CD4-positive, alpha-beta T cell treated with Interleukin-21 for 1 hour (primary cell): ENCODE data around the gene CFAP99.
"Not testable (repeated sequence)": the region's sequence is repeated elsewhere in the genome, so short reads cannot be mapped to it uniquely, and the experiment has no call there.

Experiments
- DNase-seq: peaks from one replicate; pipeline ENCODE4 v3.0.0-alpha.2; 2020

CFAP99 gene

DNA sequence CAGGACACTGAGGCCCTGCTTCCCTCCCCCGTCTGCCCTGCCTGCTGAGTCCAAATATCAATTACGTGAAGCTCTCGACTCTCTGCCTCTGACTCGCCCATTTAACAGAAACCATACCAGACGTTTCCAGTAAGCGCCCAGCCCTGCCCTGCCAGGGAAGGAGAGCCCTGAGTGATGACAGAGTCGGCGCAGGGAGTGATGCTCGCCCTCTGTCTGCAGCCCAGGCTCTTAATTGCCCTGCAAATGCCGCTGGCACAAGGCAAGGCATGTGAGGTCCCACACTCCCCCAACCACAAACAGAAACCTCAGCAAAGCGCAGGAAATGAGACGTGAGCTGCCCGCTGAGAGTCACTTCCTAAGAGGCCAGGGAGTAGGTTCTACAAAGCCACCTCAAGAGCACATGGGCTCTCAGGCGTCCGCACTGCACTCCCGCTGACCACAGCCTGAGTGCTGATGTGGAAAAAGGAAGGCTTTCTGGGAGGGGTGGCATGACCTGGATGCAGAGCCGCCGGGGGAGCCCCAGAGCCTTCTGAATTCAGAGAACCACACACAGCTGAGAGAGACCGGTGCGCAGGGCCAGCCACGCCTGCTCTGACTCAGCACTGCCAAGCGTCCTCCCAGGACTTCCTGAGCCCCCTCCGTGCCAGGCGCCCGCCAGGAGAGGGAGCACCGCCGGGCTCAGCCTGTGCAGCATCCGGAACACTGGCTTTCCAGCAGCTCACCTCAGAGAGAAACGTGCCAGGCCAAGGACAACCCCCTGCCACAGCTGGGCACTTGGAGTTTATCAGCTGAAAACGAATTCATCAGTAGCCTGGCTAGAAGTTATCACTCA is 5.7 kb upstream of the CFAP99 start:
- DNase-seq, result peak; percentile 95

DNA sequence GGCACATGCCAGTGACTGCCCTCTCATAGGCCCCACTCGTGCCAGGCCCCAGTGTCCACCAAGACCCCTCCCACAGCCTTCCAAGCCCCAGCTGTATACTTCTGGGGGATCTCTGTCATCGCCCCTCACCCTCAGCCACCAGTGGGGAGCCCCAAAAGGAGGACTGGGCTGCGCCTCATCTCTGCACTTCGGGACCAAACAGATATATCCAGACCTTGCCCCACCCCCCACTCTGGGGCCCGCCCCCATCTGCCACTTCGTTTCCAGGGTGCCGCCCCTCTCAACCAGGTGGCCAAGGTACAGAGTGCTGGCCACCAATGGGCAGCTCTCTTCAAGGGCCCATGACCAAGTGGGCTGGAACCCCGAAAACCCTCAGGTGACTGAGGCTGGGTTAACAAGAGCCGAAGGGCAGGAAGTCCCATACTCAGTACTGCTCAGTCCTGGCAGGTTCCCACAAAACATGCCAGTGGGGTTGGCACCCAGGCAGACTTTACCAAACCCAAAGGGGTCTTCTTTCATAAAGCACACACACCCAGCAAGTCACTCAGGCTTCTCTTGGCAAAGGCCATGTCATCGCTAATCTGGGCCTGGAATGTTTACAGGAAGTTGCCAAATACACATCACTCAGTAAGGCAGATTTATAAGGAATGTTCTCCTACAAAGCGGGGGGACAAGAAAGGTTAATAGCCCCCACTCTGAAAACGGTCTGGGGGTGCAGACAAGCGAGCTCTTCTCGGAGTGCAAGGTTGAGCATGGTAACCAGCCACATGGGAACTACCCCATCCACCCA is 4.7 kb upstream of the CFAP99 start:
- DNase-seq, result peak; percentile 65

- DNase-seq, result no peak
Observed at GRCh38 chr4:2415213-2415612, 3.5 kb upstream of the CFAP99 start.

DNA sequence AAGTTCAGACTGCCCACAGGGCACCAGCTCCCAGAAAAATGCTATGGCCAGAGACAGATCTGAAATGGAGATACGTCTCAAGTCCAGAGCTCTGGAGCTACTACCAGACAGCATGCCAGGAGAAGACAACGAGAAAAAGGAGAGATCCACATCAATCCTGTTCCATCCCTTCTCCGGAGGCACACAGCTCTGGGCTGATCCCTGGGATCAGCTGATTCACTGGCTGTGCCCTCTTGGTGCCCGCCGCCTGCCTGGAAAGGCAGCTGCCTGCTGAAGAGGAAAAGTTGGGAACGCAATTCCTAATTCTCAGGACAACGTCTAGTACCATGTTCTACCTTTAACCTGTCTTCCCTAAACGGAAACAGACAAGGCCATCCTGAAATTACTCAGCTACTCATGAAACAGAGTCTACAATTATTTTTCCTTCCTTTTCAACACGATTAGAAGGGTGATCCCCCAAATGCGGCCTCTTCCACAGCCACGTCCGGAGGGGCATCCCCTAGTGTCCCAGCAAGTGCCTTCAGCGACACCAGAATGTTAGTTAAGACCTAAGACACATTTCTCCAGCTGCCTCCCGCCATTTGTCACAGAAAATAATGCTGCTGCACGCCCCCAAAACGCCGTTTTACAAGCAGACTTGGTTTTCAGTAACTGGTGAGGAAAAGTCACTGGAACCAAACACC is 2.7 kb upstream of the CFAP99 start:
- DNase-seq, result no peak

DNA sequence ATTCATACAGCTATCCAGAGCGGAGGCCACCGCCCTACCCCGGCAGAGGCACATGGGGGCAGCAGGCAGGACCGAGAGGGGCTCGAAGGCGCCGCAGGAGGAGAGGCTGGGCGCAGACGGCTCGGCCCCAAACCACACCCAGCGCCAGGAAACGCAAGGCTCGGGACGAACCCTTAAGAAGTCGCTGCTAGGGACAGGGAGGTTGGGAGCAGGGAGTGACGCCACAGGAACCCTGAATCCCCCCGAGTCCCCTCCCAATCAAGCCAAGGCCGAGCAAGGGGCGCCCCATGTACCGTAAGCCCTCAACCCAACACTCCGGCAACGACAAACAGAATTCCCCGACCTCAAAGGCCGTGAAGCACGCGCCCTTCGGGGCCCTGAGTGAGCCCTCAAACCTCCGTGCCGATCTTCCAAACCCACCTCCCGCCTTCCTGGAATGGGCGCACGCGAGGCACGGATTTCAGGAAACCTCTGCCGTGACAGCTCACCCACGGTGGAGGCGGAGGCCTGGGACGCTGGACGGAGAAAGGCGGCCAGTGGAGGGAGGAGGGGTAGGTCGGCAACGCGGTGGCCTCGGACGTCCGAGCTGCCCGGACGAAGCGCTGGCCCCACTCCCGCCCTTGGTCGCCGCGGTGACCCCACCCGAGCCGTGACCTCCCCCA is 2.1 kb upstream of the CFAP99 start:
- DNase-seq, result peak; percentile 29

- DNase-seq, result peak; percentile 22
Observed at GRCh38 chr4:2417226-2417764, 1.5 kb upstream of the CFAP99 start.

DNA sequence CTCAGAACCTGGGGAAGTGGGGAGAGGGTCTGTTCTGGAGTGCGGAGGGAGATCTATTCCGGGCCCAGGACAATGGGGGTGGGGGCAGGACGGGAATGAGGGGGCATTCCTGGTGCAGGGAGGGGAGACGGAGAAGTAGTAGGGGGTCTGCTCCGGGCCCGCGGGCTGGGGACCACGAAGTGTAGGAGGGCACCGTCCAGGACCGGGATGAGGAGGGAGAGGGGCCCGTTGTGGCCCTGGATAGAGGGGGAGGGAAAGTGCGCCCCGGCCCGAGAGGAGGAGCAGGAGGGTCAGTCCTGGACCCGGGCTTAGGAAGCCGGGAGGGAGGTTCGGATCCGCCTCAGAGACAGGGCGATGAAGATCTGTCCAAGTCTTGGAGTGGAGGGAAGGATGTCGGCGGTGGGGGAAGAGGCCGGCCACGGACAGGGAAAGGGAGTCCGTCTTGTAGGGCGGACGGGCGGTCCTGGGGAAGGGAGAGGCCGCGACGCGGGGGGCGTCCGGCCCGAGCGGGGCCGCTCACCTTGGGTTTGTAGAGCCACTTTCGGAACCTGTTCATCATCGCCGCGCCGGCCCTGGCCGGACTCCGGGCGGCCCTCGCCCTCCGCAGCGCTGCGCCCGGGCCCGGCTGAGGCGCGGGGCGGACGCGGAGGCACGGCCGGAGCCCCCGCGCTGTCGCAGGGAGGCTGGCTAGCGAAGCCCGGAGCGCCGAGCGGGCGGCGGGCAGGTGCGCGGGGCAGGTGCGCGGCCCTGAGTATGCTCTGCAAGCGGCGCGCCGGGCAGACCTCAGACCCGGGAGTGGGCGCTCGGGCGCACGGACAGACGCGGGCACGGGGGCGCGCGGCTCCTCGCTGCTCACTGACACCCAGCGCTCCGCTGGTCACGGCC is 748 bp upstream of the CFAP99 start, which contains the start of gene ZFYVE28:
ZFYVE28 (minus strand) TSS at position 881 of the 885 bp plus-strand sequence; CDS start at position 559, 322 bp downstream.
- no peak for DNase-seq

- no peak for DNase-seq
Observed at GRCh38 chr4:2419814-2420213, 1.1 kb downstream of the CFAP99 start.

- DNase-seq, result no peak
Observed at GRCh38 chr4:2421928-2422327, 3.2 kb downstream of the CFAP99 start.

- no peak for DNase-seq
Observed at GRCh38 chr4:2423066-2423465, 4.3 kb downstream of the CFAP99 start.

DNA sequence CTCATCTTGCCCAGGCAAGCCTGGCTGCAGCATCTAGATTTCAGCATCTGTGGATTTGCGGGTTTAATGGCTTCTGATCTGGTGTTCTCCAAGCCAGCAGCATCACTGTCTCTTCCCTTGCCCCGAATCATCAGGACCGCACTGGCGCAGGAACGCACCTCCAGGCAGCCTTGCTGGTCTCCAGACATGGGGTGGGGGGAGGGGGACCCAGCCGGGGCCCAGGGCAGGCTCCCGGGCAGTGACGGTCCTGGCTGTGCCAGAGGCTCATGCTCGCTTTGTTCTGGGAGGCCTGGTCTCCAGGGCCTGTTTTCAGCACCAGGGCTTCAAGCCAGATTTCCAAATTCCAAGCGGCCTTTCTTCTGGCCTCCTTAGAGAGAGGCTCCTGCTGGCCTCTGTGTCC is 4.9 kb downstream of the CFAP99 start:
- DNase-seq, result no peak

DNA sequence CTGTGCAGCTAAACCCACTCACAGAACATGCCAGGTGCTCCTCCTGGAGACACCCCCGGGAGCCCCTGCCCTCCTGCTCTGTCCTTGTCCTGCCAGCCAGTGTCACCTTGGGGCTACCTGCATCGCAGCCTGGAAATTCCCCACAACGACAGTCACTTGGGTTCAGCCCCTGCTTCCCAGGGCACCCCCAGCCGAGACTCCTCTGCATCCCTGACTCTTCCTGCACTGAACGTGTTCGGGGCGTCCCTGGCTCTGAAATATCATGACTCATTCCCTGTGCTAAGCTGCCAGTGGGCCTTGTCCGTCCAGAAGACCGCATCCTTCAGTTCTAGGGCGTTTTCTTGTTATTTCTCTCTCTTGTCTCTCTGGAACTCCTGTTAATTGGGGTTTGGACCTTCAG is 5.8 kb downstream of the CFAP99 start:
- DNase-seq, result no peak

GRCh38 chr4:2425386-2426068 is 6.8 kb downstream of the CFAP99 start:
- no peak for DNase-seq

- DNase-seq, result no peak
Observed at GRCh38 chr4:2426069-2426397, 7.3 kb downstream of the CFAP99 start.

GRCh38 chr4:2426711-2427275 is 8.0 kb downstream of the CFAP99 start:
- no peak for DNase-seq

DNA sequence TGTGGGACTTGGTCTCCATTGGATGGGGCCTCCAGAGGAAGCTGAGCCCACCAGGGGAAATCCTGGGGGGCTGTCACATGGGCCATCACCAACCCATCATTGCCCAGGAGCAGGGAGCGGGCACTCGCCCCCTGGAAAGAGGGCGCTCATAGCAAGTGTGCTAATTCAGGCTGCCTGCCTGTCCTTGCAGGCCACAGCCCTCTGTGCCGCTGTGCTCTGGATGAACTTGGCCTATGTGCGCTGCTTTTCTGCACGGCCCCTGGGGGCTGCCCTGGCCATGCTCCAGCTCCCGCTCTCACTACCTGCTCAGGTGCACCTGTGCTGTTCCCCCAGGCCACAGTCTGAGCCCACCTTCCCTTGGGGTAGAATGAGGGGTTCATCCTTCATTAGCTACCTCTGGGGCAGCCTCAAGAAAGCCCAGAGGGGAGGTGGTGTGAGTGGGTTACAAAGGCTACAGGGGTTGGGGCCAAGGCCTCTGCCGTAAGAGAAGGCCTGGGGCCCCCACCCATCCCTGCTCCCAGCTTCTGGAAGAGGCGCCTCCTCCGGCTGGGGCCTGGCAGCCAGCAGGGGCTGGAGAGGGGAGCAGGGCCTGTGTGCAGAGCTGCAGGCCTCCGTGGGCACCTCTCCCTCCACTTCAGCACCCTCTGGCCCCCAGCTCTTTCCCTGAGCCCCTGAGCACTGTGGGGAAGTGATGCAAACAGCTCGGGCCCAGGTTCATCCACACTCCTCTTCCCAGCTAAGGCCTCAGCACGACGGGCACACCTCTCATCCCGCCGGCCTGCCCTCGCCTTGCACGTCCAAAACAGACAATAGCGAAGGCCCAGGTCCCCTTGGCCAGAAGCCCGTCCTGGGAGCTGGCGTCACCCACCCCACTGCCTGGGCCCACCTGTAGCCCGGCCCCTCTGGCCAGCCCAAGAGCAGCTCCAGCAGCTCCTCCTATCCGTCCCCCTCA is 8.9 kb downstream of the CFAP99 start:
- no peak for DNase-seq

DNA sequence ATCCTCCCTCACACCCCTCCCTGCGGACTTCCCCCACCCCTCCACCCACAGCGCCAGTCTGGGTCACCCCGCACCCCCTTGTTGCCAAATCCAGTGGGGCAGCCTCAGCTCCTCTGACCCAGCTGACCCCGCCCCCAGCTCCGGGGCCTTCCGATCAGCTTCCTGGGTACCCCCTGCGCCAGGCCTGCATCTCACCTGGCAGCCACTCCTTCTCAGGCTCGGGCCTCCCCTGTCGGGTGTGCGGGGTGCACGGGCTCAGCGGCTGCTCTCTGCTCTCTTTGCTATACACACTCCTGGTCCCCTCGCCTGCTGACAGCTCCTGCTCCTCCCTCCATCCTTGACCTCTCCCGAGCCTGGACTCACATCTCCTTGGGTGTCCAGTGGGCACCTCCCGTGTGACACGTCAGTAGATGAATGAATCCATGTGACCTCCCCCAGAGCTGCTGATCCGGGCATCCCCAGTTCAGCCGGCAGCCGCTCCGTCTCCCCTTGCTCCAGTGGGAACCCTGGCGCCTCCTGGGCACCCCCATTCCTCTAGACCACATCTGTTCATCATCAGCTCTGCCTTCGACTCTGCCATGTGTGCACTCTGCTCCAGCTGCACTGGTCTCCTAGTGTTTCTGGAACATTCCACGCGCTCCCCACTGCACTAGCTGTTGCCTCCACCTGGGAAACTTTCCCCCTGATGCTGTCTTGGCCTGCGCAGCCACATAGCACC is 9.9 kb downstream of the CFAP99 start:
- DNase-seq, result no peak

DNA sequence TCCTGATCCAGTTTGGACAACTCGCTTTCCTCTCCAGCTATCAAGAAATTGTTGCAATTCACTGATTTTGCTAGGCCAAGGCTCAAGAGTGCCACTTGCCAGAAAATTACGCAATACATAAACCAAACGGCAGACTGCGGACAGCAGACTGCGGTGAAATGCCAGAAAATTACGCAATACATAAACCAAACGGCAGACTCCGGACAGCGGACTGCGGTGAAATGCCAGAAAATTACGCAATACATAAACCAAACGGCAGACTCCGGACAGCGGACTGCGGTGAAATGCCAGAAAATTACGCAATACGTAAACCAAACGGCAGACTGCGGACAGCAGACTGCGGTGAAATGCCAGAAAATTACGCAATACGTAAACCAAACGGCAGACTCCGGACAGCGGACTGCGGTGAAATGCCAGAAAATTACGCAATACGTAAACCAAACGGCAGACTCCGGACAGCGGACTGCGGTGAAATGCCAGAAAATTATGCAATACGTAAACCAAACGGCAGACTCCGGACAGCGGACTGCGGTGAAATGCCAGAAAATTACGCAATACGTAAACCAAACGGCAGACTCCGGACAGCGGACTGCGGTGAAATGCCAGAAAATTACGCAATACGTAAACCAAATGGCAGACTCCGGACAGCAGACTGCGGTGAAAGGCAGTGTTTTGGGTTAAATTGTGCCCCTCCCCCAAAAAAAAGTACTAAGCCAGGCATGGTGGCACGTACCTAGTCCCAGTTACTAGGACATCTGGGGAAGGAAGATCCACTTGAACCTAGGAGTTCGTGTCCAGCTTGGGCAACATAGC is 11.4 kb downstream of the CFAP99 start:
- DNase-seq, result not testable (repeated sequence)
